Measurements from ENCODE around the gene HSP90B1.

Gene HSP90B1

DNA sequence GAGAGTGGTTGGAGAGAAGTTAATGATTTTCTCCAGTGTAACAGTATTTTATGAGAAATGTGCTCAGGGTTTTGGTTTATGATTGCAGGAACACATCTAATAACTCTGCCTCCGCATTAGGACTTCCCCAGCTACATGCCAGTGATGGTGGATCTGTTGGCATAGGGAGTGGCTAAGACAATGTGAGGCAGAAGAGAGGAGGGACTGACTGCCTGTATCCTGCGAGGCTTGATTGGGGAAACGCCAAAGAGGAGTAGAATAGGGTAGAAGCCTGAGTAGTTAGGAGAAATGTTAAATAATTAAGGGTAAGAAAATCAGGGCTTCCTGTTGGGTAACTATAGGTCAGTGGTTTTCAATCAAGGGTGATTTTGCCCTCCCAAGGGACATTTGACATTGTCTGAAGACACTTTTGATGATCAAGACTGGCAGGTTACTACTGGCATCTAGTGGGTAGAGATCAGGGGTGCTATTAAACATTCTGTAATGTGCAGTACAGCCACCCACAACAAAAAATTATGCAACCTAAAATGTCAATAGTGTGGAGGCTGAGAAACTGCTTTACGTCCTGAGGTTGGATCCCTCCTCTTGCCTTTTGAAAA, 48.3 kb downstream of the HSP90B1 start:
- no peak for DNase-seq

DNA sequence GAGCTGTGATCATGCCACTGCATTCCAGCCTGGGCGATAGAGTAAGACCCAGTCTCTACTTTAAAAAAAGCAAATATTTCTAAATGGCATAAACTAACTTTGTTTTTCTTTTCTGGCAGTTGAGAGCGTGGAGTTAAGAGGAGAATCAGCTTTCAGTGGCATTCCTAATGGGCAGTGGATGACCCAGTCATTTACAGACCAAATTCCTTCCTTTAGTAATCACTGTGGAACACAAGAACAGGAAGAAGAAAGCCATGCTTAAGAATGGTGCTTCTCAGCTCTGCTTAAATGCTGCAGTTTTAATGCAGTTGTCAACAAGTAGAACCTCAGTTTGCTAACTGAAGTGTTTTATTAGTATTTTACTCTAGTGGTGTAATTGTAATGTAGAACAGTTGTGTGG, 56.6 kb downstream of the HSP90B1 start:
- no peak for DNase-seq

DNA sequence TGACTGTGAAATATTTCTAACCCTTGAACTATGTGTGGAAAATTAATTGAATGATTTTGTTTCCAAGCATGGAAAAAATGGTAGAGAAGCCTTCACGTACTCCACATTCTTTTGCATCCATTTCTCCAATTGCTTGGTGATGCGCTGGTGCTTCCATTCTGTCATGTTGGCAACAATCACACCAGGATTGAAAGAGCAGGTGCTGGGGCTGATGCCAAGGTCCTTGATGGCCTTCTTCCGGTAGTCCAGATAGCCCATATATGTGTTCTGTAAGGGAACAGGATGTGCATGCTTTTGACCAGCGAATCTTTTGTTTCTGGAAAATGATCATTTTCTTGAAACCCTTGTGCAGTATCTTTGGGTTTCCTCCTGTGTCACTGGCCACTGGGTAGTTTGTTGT, 64.0 kb downstream of the HSP90B1 start:
- no peak for DNase-seq

DNA sequence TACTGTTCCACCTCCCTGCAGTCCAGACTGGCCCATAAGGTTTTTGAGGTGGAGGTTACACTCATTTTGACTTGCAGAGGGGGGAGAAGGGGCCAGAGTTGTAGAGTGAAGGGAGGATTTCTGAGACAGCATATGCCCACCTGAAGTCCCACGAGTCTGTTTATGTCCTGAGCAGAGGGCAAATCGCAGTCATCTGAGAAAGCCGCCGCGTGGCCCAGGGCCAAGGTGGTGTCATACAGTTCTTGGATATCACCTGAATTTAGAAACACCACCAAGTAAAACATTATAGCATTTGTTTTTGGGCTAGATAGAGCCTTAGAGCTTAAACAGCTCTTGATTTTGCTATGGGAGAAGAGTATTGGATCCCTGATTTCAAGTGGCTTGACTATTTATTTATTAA, 66.4 kb downstream of the HSP90B1 start:
- no peak for DNase-seq

DNA sequence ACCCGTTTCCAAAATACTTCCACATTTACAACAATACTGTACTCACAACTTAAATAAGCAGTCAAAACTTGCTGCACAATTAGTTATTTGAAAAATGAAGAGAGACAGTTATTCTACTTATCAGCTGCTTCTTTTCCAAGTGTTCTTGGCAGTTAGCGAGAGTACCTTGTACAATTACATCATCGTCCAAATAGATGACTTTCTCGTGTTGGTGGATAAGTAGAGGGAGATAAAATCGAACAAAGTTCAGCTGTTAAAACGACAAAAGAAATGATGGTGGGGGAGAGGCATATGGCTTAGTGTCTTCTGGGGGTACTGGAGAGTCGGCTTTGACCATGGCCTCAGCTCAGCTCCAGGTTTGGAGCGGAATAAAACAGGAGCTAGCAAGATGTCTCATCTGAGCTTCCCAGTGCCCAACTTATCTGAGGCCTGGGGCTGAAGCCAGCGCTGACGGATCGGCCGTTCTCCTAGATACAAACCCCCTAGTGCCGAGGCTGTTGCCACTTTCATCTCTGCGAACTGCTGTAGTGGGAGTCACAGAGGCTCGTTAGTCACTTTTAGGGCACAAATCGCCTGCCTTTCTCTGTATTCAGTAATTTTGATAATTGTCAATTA, 67.2 kb downstream of the HSP90B1 start:
- no peak for DNase-seq
